ENCODE data around the gene DDX42. TPM values are rescaled to one million over a fixed set of nuclear protein-coding genes. Genes with fewer than 3 reads are reported as not detected.

DDX42 gene
- total and polyA plus RNA-seq, 2 of the 13 experiments (the other 11 are each of a cell fraction or from before 2014, with no cell fraction given), result 87.2 to 92.9 TPM

GRCh38 chr17:63774141-63774968, at the start of gene DDX42 (continued):
- TF ChIP-seq, protein P1, sequence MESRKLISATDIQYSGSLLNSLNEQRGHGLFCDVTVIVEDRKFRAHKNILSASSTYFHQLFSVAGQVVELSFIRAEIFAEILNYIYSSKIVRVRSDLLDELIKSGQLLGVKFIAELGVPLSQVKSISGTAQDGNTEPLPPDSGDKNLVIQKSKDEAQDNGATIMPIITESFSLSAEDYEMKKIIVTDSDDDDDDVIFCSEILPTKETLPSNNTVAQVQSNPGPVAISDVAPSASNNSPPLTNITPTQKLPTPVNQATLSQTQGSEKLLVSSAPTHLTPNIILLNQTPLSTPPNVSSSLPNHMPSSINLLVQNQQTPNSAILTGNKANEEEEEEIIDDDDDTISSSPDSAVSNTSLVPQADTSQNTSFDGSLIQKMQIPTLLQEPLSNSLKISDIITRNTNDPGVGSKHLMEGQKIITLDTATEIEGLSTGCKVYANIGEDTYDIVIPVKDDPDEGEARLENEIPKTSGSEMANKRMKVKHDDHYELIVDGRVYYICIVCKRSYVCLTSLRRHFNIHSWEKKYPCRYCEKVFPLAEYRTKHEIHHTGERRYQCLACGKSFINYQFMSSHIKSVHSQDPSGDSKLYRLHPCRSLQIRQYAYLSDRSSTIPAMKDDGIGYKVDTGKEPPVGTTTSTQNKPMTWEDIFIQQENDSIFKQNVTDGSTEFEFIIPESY (CRISPR knock-in tag; IDR thresholded peaks at IDR 0.05), result no peak
- TF ChIP-seq ZBTB1 (CRISPR knock-in tag; IDR thresholded peaks at IDR 0.05; ENCODE audit: borderline replicate concordance) (no peak), HNRNPK (IDR thresholded peaks at IDR 0.05; ENCODE audit: low read depth, low read length, poor library complexity, severe bottlenecking) (peak; percentile 70), ZNF556 (CRISPR knock-in tag; IDR thresholded peaks at IDR 0.05; ENCODE audit: borderline replicate concordance) (0 out of 2 replicates have a peak, but pooled peaks have one; percentile 33), PPARG (CRISPR knock-in tag; conservative IDR thresholded peaks at IDR 0.05) (no peak), ONECUT2 (CRISPR knock-in tag; IDR thresholded peaks at IDR 0.05) (peak; percentile 14; the same call in 1 of the 2 replicates), EED (CRISPR knock-in tag; IDR thresholded peaks at IDR 0.05) (peak; percentile 88), JUN (CRISPR knock-in tag; IDR thresholded peaks at IDR 0.05) (no peak), ZNF276 (CRISPR knock-in tag; IDR thresholded peaks at IDR 0.05; ENCODE audit: low read depth) (no peak), THYN1 (CRISPR knock-in tag; IDR thresholded peaks at IDR 0.05; ENCODE audit: borderline replicate concordance, low read depth) (no peak), SALL1 (CRISPR knock-in tag; IDR thresholded peaks at IDR 0.05) (no peak; the same call in 1 of the 2 replicates)
- TF ChIP-seq, protein P2, sequence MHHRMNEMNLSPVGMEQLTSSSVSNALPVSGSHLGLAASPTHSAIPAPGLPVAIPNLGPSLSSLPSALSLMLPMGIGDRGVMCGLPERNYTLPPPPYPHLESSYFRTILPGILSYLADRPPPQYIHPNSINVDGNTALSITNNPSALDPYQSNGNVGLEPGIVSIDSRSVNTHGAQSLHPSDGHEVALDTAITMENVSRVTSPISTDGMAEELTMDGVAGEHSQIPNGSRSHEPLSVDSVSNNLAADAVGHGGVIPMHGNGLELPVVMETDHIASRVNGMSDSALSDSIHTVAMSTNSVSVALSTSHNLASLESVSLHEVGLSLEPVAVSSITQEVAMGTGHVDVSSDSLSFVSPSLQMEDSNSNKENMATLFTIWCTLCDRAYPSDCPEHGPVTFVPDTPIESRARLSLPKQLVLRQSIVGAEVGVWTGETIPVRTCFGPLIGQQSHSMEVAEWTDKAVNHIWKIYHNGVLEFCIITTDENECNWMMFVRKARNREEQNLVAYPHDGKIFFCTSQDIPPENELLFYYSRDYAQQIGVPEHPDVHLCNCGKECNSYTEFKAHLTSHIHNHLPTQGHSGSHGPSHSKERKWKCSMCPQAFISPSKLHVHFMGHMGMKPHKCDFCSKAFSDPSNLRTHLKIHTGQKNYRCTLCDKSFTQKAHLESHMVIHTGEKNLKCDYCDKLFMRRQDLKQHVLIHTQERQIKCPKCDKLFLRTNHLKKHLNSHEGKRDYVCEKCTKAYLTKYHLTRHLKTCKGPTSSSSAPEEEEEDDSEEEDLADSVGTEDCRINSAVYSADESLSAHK (CRISPR knock-in tag; IDR thresholded peaks at IDR 0.05; ENCODE audit: borderline replicate concordance), result no peak
- TF ChIP-seq, protein P3, sequence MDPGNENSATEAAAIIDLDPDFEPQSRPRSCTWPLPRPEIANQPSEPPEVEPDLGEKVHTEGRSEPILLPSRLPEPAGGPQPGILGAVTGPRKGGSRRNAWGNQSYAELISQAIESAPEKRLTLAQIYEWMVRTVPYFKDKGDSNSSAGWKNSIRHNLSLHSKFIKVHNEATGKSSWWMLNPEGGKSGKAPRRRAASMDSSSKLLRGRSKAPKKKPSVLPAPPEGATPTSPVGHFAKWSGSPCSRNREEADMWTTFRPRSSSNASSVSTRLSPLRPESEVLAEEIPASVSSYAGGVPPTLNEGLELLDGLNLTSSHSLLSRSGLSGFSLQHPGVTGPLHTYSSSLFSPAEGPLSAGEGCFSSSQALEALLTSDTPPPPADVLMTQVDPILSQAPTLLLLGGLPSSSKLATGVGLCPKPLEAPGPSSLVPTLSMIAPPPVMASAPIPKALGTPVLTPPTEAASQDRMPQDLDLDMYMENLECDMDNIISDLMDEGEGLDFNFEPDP (CRISPR knock-in tag; conservative IDR thresholded peaks at IDR 0.05), result no peak
- TF ChIP-seq, protein P4, sequence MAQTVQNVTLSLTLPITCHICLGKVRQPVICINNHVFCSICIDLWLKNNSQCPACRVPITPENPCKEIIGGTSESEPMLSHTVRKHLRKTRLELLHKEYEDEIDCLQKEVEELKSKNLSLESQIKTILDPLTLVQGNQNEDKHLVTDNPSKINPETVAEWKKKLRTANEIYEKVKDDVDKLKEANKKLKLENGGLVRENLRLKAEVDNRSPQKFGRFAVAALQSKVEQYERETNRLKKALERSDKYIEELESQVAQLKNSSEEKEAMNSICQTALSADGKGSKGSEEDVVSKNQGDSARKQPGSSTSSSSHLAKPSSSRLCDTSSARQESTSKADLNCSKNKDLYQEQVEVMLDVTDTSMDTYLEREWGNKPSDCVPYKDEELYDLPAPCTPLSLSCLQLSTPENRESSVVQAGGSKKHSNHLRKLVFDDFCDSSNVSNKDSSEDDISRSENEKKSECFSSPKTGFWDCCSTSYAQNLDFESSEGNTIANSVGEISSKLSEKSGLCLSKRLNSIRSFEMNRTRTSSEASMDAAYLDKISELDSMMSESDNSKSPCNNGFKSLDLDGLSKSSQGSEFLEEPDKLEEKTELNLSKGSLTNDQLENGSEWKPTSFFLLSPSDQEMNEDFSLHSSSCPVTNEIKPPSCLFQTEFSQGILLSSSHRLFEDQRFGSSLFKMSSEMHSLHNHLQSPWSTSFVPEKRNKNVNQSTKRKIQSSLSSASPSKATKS (CRISPR knock-in tag; IDR thresholded peaks at IDR 0.05), result no peak; the same call in 1 of the 2 replicates
